HG03460 (cell line): ENCODE measurements around the gene IFT88.

ENCODE experiments used
- ATAC-seq: cut with Tn5 transposase; IDR thresholded peaks from one replicate; pipeline ENCODE4 v1.9.1; 2021; ENCODE audit not compliant: unreplicated experiment

The IFT88 gene

DNA sequence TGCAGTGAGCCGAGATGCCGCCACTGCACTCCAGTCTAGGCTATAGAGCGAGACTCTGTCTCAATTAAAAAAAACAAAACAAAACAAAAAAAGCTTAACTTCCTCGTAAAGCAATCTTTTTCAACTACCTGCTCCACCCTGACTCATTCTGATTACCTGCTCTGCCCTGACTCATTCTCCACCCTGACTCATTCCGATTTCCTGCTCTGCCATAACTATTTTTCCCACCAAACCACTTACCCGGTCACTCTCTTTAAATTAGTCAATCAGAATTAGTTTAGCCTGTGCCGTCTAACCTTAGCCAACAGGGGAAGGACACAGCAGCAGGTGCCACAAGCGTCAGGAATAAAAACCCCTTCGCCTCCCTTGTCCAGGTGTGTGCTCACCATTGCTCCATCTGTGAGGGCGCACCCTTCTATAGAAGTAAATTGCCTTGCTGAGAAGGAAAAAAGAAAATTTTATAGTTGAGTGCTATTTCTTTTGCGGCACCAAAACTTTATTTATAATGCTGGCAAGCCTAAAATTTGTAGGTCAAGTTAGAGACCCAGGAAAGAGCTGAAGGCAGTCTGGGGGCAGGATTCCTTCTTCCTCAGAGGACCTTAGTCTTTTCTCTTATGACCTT lies 1.7 kb upstream of the IFT88 start:
- no peak for ATAC-seq

DNA sequence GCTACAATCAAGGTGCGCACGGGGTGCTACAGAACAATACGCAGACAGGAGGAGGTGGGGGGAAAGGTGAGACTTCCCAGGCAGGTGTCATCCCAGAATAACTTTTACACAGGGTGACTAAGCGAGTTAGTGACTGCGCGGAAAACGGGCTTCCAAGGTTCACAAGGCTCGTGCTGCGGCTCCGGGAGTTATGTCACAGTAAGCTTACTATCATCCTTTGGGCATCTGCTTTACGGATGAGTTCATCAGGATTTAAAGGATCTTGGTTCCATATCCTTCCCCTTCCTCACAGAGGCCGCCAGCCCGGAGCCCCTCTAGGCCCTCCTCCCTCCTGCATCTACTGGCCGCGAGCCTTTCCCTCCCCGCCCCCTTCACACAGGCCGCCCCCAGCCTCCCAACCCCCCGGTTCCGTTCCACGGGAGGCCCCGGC lies 474 bp upstream of the IFT88 start:
- peak; percentile 36 for ATAC-seq

DNA sequence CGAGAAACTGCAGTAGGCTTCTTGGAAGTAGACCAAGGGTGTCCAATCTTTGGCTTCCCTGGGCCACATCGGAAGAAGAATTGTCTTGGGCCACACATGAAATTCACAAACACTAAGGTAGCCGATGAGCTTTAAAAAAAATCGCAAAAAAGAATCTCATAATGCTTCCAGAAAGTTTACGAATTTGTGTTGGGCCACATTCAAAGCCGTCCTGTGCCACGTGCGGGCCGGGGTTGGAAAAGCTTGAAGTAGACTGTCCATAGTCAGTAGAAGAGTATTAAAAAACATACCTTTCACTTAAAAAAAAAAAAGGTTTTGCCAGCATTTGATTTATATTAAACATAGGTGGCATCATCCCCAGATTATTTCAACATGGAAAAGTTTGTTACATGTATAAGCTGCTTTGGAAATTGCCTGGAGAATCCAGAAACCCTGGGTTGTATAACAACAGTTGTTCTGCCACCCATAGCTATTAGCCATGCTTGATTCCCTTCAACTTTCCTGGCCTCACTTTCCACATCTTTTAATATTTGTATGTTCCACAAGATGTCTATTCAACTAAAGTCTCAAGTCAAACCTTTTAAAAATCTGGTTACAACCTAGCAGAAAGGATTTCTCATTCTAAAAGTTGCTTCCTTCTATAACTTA lies 1.0 kb downstream of the IFT88 start:
- no peak for ATAC-seq

- no peak for ATAC-seq
These were observed 3.6 kb downstream of the IFT88 start for GRCh38 chr13:20570517-20570916.

- no peak for ATAC-seq
These were observed 4.7 kb downstream of the IFT88 start for GRCh38 chr13:20571676-20572075.

- no peak for ATAC-seq
These were observed 6.2 kb downstream of the IFT88 start for GRCh38 chr13:20573186-20573585.

DNA sequence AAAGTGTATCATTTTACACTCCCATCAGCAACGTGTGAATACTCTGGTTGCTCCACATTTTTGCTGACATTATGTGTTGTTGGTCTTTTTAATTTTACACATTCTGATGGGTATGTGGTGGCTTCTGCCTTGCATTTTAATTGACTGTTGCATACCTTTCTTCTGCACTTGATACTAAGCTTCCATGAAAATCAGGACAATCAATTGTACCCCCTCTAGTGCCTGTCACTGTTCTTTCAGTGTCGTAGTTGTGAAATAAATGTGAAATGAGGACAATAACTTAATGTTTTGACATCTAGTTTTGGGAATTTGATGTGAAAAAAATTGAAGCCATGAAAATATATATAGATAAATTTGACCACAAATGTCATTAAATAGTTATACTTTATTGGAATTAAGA lies 6.7 kb downstream of the IFT88 start:
- no peak for ATAC-seq

DNA sequence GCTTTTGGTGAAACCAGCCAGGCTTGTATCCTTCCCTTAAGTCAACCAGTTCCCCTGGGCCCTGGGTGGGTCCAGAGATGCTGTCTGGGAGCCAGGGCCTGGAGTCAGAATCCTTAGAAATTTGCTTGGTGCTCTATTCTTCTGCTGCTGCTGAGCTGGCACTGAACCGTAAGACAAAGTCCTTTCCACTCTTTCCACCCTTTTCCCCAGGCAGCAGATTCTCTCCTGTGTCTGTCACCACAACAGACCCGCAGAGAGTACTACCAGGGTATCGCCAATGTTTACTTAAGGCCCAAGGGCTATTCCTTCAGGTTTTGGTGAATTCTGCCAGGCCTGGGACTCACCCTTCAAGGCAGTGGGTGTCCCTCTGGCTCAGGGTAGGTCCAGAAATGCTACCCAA lies 12.2 kb downstream of the IFT88 start:
- ATAC-seq, result no peak

- no peak for ATAC-seq
These were observed 13.3 kb downstream of the IFT88 start for GRCh38 chr13:20580257-20580656.

DNA sequence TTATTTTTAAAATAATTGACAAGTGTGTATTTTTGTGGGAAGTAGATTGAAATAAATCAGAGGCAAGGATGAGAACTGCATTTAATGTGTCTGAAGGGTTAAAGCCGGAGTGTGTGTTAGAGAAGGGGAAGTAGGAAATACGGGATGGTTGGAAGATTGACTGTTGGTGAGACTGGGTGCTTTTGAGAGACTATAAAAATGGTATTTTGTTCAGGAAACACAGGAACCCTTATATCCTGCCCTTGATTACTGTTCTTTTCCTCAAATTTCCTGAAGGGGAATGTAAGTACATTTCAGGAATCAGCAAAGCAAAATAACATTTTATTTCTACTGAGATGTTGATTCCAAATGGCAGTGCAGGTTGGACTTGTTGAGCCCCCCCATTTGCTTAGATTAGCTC lies 15.1 kb downstream of the IFT88 start:
- ATAC-seq, result no peak

DNA sequence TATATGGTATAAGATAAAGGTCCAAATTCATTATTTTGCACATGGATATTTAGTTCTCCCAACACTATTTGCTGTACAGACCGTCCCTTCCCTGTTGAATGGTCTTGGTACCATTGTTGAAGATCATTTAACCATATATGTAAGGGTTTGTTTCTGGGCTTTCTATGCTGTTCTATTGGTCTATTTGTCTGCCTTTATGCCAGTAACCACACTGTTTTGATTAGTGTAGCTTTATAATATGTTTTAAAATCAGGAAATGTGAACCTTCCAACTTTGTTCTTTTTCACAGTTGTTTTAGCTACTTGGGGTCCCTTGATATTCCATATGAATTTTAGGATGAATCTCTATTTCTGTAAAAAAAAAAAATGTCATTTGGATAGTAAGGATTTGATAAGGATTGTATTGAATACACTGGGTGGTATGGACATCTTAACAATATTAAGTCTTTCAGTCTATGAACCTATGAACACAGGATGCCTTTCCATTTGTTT lies 16.9 kb downstream of the IFT88 start:
- ATAC-seq, result no peak

DNA sequence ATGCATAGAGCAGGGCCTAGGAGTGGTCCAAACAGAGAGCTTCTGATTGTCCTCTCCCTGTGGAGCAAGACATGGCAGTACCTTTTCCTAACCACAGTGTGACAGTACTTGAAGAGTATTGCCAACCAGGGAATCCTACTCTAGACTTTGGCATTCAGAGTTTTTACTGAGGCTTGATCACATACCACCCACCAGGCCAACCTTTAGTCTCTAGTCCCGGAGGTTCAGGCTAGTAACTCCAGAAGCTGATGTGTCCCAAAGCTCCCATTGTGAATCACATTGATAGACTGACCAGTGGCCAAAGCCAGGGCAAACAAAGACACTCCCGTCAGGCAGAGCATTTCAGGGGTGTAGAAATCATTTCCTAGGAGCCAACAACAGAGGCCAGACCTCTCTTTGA lies 18.4 kb downstream of the IFT88 start:
- ATAC-seq, result no peak

DNA sequence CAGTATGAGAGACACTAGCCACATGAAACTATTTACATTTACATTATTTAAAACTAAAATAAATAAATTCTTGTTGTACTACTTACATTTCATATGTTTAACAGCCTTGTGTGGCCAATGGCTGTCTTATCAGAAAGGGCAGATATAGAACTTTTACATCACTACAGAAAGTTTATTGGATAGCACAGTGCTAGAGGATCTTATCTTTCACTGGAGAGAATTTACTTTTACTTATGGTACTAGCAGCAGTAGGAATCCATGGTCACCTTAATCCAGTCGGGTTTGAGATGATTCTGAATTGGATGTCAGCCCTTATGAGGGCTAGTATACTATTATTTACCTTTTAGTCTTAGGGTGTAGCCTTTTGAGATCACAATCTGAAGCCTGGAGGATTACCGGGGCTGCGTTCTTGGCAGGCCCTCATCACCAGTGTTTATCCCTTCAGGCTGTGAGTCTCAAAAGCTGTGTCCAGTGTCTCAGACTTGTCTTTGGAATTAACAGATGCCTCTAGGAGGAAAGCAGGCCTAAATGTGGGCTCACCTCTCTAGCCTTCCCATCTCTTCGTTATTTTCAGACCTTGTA lies 21.7 kb downstream of the IFT88 start:
- no peak for ATAC-seq

GRCh38 chr13:20590561-20590960 lies 23.6 kb downstream of the IFT88 start:
- no peak for ATAC-seq

DNA sequence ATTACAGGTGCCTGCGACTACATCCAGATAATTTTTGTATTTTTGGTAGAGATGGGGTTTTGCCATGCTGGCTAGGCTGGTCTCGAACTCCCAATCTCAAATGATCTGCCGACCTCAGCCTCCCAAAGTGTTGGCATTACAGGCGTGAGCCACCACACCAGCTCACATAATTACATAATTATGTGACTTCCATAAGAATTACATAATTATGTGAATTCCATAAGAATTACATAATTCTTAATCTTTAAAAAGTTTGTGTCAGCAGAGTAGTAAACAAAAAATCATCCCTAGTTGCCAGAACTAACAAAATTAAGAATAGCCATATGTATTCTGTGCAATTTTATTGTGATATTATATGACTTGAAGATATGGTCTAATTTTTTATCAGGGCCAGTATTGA lies 25.6 kb downstream of the IFT88 start:
- no peak for ATAC-seq

DNA sequence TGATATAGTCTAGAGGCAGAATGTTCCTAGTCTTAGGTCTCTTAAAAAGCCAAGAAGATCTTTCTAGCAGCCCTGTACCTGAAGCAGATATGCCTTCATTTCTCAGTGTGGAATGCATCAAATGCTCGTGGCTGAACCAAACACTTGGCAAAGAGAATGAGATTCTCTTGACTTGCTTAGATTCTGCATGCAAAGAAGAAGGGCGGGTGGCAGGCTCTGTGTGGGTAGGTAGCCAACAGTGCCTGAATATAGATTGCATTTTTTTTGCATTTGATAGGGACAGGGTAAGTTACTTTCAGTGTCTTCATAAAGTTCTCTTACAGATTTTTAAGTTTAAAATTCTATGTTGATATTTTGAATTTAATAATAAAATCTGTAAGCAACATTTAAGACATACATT lies 27.3 kb downstream of the IFT88 start:
- ATAC-seq, result no peak

GRCh38 chr13:20607015-20607414 lies 40.1 kb downstream of the IFT88 start:
- no peak for ATAC-seq

GRCh38 chr13:20608438-20609020 lies 41.6 kb downstream of the IFT88 start:
- no peak for ATAC-seq

- no peak for ATAC-seq
These were observed 42.2 kb downstream of the IFT88 start for GRCh38 chr13:20609145-20609544.

- no peak for ATAC-seq
These were observed 43.0 kb downstream of the IFT88 start for GRCh38 chr13:20610006-20610405.

- no peak for ATAC-seq
These were observed 49.3 kb downstream of the IFT88 start for GRCh38 chr13:20616059-20616797.
